Psoas muscle (tissue), 8 donors: ENCODE measurements around the gene C1orf21. TPM values are rescaled to one million over a fixed set of nuclear protein-coding genes. Genes with fewer than 3 reads are reported as not detected.

Experiments used
- ATAC-seq, 4 donors: fragments of 200-7000 bp; cut with Tn5 transposase; one replicate each; pipeline ENCODE4 v1.9.1; 2020; ENCODE audit warnings: moderate library complexity in 3 of 4, mild to moderate bottlenecking in 2 of 4
- DNase-seq, 2 donors: peaks; one replicate each; pipeline ENCODE4 v3.0.0-alpha.2; 2020
- H3K27ac ChIP-seq: fragments of 200-600 bp; one replicate; pipeline ENCODE4 v1.8.0; 2022
- H3K27me3 ChIP-seq, 3 donors: fragments of 200-600 bp in 1 of 3; one replicate each; pipeline versions ENCODE4 v1.6.1 to v1.8.0; 2013 to 2022; ENCODE audit warnings: low read length in 2 of 3, mild to moderate bottlenecking in 2 of 3, moderate library complexity in 1 of 3; ENCODE audit not compliant: insufficient read depth in 3 of 3
- H3K36me3 ChIP-seq, 2 donors: fragments of 200-600 bp in 1 of 2; one replicate each; pipeline versions ENCODE4 v1.6.1 to v1.8.0; 2013 to 2022; ENCODE audit warnings: low read depth in 1 of 2, mild to moderate bottlenecking in 1 of 2, moderate library complexity in 1 of 2; ENCODE audit not compliant: insufficient read depth in 1 of 2
- H3K4me1 ChIP-seq: fragments of 200-600 bp; one replicate; pipeline ENCODE4 v1.8.0; 2022
- H3K4me3 ChIP-seq: fragments of 200-600 bp; one replicate; pipeline ENCODE4 v1.8.0; 2022; ENCODE audit warnings: mild to moderate bottlenecking
- H3K9me3 ChIP-seq: fragments of 200-600 bp; one replicate; pipeline ENCODE4 v1.8.0; 2022
- CTCF ChIP-seq: fragments of 200-600 bp; IDR thresholded peaks from one replicate; pipeline ENCODE4 v1.8.0; 2022; ENCODE audit warnings: antibody characterized with exemption
- WGBS, 3 donors: extraction: QIAGEN DNeasy Blood & Tissue Kit; methylation state at CpG; one replicate each; pipeline versions ENCODE4 v1.1.6 to v1.1.7; 2013; 5-methylcytosine and 5-hydroxymethylcytosine counted together
- intact Hi-C, 2 donors: fragments of 100-400 bp; cut with DNase I; formaldehyde crosslinking; loops; one replicate each; pipeline versions ENCODE4 v1.11.0 to v1.14.2; 2022
- polyA plus RNA-seq, 3 donors: library from polyadenylated mRNA; stranded (reverse); fragments of 200-250 nt; gene quantifications; one replicate each; pipeline ENCODE4 v1.2.3, GENCODE V29; 2013
- total RNA-seq, 4 donors: library from RNA; stranded (reverse); fragmentation: NEBNext Ultra II Directional in 2 of 4; extraction: Animal tissue kit (Norgen Biotek cat#: 25700) in 2 of 4; gene quantifications; one replicate each; pipeline versions ENCODE4 v1.2.1 to v1.2.4, GENCODE V29; 2021 to 2023
- donor health status: healthy with polysubstance abuse.
- donor health status: DM: no; HTN: no; CAD: no; lungs with moderate emphysema.
- donor health status: Bipolar disorder and iron deficiency.
- donor health status: healthy.
- donor health status: DM: yes; HTN: yes; CAD: no.
- donor health status: DM: no; HTN: no; CAD: no.
- donor health status: DM: no; HTN: no; CAD: no.
- donor health status: DM: yes; HTN: yes; CAD: no.

C1orf21 gene
- total and polyA plus RNA-seq, 7 donors: 55.5 to 216 (median 171) TPM

DNA sequence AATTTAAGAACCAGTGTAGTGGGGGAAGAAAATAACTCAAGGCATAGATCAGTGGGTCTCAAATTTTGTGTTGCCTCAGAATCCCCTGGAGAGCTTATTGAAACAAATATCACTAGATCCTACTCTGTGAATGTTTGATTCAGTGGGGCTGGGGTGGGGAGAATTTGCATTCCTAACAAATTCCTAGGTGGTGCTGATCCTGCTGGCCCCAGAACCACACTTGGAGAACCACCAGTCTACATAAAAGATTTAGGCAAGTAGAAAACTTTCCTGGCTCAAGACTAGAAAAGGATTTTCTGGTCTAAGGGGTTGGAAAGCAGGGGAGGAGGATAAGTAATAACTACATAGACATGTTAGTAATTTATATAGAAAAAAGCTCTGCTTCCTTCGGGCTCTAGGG lies 34.1 kb upstream of the C1orf21 start:
- Histone ChIP-seq H3K4me3 (no peak overlapping the region), H3K36me3 (no peaks in the 10 kb centered on the region), H3K9me3 (no peaks in the 10 kb centered on the region), H3K27me3 (no peaks in the 10 kb centered on the region), H3K4me1 (peaks cover 25% of the 10 kb centered on the region), H3K27ac (no peak overlapping the region)
- intact Hi-C loops: no loop called here
- ATAC-seq: no peak
- no peak for DNase-seq
- TF ChIP-seq CTCF: no peak
- 85 to 93% (median 87%) methylated on average over 1 of the region's 1 CpG for WGBS, 3 donors

DNA sequence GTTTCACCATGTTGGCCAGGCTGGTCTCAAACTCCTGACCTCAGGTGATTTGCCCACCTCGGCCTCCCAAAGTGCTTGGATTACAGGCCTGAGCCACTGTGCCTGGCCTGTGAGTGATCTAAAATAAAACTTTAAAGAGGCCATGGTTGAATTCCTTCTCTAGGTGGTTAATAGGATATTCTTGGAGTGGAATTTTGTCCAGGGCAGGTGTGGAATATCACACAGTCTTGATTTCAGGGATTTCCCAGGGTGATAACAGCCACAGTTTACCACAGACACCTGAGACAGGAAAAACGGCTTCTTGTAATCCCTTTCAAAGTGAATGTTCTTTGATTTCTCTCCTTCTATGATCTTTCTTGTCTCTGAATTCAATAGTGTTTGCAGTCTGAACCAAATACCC lies 32.1 kb upstream of the C1orf21 start:
- H3K4me3 ChIP-seq: no peak overlapping the region
- DNase-seq (no peak), ATAC-seq (peak in 3 of 4 donors; percentile 29 to 85 (median 70))
- TF ChIP-seq CTCF: no peak
- intact Hi-C loops: no loop called here
- no peaks in the 10 kb centered on the region for H3K9me3 ChIP-seq
- H3K36me3 ChIP-seq: no peaks in the 10 kb centered on the region
- peak overlapping the region; percentile 51 for H3K27ac ChIP-seq
- 25 to 48% (median 31%) methylated on average over 2 of the region's 2 CpGs for WGBS, 3 donors
- H3K4me1 ChIP-seq: peaks cover 27% of the 10 kb centered on the region
- no peaks in the 10 kb centered on the region for H3K27me3 ChIP-seq

GRCh38 chr1:184356891-184357290 lies 29.9 kb upstream of the C1orf21 start:
- Histone ChIP-seq H3K4me1 (peaks cover 31% of the 10 kb centered on the region), H3K4me3 (no peak overlapping the region), H3K27me3 (no peaks in the 10 kb centered on the region), H3K9me3 (no peaks in the 10 kb centered on the region), H3K27ac (no peak overlapping the region), H3K36me3 (no peaks in the 10 kb centered on the region)
- intact Hi-C loops: no loop called here
- no peak for TF ChIP-seq CTCF
- DNase-seq (no peak), ATAC-seq (no peak)
- WGBS, 3 donors: 88 to 97% (median 90%) methylated on average over 2 of the region's 2 CpGs

- DNase-seq (no peak), ATAC-seq (no peak)
- Histone ChIP-seq H3K4me3 (no peak overlapping the region), H3K27me3 (no peaks in the 10 kb centered on the region), H3K4me1 (peaks cover 42% of the 10 kb centered on the region), H3K27ac (no peak overlapping the region), H3K36me3 (no peaks in the 10 kb centered on the region), H3K9me3 (no peaks in the 10 kb centered on the region)
- intact Hi-C loops: no loop called here
- 92 to 94% (median 93%) methylated on average over 1 of the region's 1 CpG for WGBS, 3 donors
- TF ChIP-seq CTCF: no peak
Measured at GRCh38 chr1:184358256-184358655, 28.6 kb upstream of the C1orf21 start.

- Histone ChIP-seq H3K27ac (no peak overlapping the region), H3K9me3 (no peaks in the 10 kb centered on the region), H3K27me3 (no peaks in the 10 kb centered on the region), H3K4me3 (no peak overlapping the region), H3K36me3 (no peaks in the 10 kb centered on the region), H3K4me1 (peaks cover 40% of the 10 kb centered on the region)
- DNase-seq: no peak
- ATAC-seq: no peak
- 71 to 83% (median 74%) methylated on average over 3 of the region's 3 CpGs for WGBS, 3 donors
- TF ChIP-seq CTCF: no peak
- intact Hi-C loops: no loop called here
Measured at GRCh38 chr1:184359909-184360308, 26.9 kb upstream of the C1orf21 start.
